Stimulated activated CD8-positive, alpha-beta memory T cell treated with anti-CD3 and anti-CD28 coated beads, Interleukin-15, amount 100 ng/mL, for 48 hours (primary cell): ENCODE data around the gene PAWR.
"Not testable (repeated sequence)": the region's sequence is repeated elsewhere in the genome, so short reads cannot be mapped to it uniquely, and the experiment has no call there.

Experiments used
- DNase-seq, 2 donors: peaks; one replicate each; pipeline ENCODE4 v3.0.0-alpha.2; 2020; ENCODE audit warnings: low read depth in 2 of 2

PAWR gene

DNA sequence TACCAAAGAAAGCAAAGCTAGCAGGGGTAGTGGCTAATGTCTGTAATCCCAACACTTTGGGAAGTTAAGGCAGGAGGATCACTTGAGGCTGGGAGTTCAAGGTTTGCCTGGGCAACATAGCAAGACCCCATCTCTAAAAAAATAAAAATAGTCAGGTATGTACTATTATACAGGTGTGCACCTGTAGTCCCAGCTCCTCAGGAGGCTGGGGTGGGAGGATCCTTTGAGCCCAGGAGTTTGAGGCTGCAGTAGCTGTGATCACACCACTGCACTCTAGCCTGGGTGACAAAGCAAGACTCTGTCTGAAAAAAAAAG, 142.2 kb downstream of the PAWR start:
- DNase-seq = no peak

DNA sequence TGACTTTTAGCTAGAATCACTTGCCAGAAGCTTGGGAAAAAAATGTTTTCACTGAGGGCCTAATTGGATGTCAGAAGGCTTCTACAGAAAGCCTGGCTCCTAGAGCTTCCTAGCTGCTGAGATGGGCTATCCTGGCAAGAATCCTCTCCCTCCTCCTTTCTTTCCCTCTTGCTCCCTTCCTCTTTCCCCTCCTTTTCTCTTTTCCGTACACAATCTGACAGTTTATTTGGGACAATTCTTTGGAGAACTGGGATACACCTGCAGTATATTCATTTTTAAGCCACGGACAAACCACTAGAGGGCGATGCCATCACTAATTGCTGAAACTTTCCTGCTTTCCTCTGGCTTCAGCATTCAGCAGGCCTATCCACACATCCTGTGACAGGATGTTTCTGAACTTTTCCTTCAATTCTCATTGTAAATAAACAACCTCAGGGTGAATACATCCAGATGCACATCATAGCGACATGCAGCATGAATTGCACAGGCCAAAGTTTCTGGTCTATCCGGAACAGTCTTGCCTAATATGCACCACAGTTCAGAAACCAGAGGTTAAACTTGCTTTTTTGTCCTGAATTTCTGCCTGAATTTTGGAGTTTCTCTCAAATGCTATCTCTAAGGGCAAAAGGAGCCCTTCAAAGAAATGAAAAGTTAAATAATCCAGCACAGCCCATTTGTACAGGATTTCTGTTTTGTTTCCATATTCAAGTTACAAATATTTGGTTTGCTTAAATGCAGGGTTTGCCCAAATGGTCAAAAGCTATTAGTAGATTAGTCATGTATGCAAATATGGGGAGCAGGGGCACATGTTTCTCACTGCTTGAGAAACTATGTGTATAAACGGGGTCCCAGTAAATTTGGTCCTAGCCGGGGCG, 142.8 kb downstream of the PAWR start:
- no peak for DNase-seq

DNA sequence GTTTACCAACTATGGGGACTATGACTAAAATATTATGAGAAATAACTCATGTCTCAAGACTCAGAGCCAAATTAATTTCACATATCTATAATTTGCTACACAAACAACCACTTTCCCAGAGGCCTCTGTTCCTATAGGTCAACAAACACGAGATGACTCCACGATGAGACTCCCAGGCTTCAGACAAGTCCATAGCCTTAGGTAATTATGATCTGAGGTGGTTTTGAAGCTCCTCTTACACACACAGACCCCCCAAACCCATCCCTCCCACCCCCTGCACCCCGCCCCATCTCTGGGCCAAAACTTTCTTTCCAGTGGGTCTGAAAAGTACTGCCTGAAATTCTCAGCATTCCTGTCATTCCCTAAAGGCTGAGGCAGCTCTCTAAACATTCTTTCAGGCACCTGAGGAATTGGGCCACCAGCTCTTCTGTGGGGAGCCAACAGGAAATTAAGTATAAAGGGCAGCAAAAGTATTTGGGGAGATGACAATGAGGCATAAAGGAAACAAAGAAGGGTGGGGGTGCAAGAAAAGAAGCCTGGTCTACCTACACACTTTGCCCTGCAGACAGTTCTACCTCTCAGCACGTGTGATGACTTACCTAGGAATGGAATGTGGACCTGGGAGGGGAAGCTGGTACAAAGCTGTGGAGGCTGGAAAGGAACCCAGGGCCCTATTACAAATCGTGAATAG, 143.6 kb downstream of the PAWR start:
- no peak for DNase-seq

DNA sequence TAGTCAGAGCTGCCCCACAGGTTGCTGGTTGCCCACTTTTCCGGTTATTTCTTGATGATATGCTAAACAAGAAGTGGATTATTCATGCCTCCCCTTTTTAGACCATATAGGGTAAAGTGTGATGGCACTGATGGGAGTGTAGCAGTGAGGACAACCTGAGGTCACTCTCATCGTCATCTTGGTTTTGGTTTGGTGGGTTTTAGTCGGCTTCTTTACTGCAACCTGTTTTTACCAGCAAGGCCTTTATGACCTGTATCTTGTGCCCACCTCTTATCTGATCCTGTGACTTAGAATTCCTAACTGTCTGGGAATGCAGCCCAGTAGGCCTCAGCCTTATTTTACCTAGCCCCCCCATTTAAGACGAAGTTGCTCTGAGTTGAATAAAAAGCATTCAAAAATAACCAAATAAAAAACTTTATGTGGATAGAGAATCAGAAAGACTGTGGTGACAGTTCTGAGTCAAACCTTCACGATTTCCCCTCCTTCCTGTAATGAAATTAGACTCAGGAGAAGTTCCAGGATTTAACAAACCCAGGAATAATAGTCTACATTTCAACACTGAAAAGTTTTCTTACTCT, 144.2 kb downstream of the PAWR start:
- DNase-seq = no peak

DNA sequence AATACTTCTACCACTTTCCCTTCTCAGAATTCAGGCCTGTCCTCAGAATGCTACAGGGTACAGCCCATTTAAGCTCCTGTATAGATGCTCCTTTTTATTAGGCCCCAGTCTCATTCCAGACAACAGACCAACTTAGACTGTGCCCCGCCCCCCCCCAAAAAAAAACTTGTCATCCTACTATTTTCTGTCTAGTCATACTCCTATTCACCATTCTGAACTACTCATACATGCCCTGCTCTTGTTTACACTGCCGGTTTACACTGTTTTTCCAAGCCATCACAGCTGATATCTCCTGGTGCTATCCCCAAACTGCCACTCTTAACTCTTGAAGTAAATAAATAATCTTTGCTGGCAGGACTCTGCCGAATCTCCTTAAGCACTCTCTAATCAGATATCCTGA, 146.3 kb downstream of the PAWR start:
- not testable (repeated sequence) for DNase-seq

DNA sequence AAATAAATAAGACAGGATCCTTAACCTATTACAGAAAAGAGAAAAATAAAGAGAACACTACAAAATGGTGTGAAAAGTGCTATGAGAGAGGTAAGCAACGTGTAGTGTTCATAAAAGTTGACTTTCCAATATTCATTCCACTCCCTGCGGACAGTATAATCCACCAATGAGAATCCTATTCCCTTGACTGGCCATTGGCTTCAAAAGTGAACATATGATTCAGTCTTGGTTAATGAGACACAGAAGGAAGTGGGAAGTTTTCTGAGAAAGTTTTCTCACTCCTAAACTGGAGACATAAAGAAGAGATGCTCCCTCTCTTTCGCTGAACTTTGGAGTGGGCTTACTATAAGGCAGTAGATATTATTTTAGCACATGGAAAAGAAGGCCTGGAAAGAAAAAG, 153.1 kb downstream of the PAWR start:
- no peak for DNase-seq

DNA sequence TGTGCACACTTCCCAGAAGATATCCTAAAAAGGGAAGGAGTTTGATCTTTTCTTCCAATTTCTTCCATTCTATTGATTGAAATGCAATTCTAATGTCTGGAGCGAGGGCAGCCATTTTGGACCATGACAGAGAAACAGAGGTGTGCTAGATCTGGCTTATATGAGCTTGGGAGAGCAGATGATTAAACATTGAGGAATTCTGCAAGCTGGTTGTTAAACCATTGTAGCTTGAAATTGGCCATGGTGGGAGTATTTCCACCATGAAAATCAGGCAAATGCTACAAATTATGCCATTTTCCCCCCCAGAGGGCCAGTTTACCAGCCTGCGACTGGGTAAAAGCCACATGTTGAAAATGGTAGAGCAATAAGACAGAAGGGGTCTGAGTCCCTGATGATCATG, 155.0 kb downstream of the PAWR start:
- DNase-seq = no peak
